ENCODE data around the gene EFNB2.

The EFNB2 gene

DNA sequence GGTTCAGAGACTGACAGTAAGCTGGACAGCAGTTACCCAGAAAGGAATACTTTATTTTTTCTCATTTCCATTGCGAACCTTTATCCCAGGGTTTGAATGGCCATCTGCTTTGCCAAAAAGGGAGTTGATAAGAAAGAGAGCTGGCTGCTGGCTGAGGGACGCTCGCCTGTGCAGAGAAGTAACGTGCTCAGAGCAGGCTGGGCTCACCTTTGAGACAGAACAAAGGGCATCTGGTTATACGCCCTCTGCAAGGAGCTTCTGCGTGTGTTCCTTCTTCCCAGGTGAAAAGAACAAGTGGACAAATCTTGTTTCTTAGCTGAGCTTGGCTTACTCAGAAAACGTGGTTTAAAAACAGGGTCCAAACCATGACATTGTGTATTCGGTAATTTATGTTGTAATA is 47.4 kb downstream of the EFNB2 start:
- no peak for DNase-seq (ENCODE audit: insufficient read length, low spot score)
- no peak for FAIRE-seq

DNA sequence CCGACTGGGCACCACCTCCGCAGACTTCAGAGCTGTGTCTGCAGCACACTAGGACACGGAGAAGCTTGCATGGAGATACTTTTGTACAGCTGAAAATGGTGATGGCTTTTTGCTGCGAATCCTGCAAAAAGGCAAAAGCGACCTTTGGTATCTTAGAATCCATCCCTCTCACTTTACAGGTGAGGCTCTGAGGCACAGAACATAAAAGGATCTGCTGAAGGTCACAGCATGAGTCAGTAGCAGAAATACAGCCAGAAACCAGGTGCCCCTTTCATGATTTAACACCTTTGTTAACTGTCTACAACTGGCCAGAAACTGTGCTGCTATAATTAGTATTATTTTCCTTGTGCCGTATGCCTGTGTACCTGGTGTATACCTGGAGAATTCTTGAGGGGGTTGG is 48.3 kb downstream of the EFNB2 start:
- no peak for DNase-seq (ENCODE audit: insufficient read length, low spot score)
- FAIRE-seq: no peak

DNA sequence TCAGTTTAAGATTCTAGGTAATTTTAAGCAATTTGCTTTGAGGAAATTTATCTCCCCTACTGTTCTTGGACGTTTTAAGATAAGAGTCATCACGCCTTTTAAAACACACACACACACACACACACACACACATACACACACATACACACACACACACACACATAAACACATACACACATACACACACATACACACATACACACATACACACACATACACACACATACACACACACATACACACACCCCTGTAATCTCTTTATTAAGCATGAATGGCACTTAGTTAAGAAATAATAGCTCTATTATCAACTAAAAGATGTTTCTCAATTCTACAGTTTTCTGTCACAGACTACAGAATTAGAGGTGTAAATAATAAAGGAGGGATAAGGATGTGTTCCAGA is 49.2 kb downstream of the EFNB2 start:
- DNase-seq (ENCODE audit: insufficient read length, low spot score): no peak
- no peak for FAIRE-seq

DNA sequence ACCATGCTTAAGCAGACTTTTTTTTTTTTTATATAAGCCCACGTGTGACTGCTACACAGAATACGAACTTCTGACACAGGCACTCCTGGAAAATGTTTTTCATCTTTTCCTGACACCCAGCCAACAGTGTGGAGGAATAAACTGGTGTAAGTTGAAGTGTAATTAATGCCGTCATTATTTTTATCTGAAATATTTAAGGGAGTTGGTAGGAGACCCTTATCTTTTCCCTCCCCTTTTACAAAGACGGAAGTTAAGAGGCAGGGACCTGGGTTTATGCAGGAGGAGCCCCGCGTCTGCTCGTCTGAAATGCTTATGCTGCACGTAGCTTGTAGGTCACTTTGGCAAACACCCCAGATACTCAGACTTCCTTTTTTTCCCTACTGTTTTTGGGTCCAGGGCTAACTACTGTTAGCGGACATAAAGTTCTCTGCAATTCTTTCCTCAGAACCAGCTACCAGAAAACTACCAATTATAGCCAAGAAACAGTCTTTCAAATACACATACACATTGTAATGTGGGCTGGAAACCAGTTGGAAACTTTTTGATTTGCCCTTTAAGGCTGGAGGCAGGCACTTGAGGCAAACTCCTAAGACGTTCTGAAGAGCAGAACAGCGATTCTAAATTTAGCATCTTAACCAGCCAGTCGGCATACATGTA is 50.8 kb downstream of the EFNB2 start:
- no peak for DNase-seq (ENCODE audit: insufficient read length, low spot score)
- FAIRE-seq: no peak

DNA sequence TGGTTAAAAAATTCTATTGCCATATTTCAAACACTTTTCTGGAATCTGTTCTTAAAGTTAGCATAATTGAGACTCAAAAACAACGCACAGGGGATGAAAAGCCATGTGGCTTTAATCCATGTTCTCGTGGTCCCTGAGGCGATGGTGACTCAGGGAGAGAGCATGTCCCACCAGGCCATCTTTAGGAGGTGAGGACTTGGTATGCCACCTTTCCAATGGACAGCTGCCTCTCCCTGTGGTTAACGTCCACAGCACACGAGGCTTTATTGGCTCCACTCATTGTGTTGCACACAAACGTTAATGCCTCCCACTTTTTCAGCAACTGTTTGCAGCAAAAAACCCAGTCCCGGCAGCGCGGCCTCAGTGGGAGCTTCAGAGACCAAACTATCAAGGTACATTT is 51.4 kb downstream of the EFNB2 start:
- DNase-seq (ENCODE audit: insufficient read length, low spot score) (no peak), FAIRE-seq (no peak)

DNA sequence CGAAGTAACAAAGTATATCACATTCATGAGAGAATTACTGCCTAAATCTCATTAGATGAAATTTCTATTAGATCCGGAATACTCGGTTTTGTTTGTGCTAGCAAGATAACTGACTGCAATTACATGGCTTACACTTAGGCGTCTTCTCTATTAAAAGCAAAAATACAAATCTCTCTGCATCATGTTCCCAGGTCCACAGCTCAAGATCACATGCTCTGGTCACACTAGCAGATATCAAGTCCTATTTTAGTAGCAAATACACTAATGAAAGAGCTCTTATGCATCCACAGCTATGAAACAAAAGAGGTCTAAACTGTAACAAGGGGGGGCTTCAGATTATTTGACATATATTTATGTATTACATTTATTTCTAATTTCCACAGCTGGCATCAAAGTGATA is 53.5 kb downstream of the EFNB2 start:
- FAIRE-seq (no peak), DNase-seq (ENCODE audit: insufficient read length, low spot score) (no peak)

DNA sequence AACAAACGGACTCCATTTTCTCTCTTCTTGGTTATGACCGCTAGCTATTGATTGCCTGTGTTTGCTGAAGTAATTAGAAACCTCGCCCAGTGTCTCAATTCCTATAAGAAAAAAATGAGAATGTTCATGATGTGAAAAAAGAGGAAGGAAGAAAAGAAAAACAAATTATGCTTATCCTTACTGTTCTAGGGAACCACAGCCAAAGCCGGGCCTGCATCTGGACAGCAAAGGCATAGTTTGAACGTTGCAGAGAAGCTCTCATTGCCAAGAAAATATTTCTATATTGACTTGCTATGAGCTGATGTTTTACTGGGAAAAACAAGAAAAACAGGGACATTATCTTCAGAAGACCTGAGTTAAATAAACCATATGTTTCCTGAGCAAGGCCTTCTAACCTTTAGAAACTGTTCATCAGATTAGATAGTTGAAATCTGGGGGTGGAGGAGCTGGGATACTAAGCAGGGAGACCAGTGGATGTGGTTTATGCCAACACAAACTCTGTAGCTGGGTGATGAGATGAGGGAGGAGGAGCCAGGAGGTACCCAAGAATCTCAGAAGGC is 55.0 kb downstream of the EFNB2 start:
- FAIRE-seq: no peak
- DNase-seq (ENCODE audit: insufficient read length, low spot score): no peak

DNA sequence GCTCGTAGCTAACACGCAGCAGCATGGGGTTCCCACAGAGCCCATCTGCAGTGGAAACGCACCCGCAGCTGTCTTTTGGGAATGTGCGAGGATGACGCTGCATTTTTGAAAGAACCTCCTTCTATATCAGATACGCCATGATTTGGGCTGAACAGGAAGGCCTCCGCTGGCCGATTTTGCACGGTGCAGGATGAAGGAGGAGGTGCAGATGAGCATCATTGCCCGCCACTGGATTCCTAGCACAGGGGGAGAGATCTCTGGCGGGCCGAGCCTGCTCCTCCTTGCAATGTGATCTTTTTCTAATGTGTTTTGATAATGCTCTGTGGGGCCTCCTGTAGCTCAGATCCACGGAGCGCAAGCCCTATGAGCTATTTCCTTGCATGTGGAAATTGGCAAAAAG is 55.5 kb downstream of the EFNB2 start:
- DNase-seq (ENCODE audit: insufficient read length, low spot score): no peak
- FAIRE-seq: no peak

DNA sequence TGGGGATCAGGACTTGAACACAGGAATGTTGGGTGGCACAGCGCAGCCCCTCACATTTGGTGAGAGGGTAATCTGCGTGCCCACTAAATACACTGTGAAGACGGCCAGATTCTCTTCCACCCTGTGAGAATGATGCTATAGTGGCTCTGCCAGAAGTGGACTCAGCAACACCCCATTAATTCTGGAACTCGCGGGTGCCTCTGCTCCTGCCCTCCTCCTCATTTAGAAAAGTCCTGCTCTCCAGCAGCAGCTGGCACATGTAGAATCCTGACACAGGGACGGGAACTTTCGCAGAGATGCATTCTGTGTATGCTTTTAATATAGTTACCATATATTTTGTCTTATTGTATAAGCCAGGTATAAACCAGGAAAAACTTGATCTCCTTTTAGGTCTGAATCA is 57.3 kb downstream of the EFNB2 start:
- FAIRE-seq: no peak

DNA sequence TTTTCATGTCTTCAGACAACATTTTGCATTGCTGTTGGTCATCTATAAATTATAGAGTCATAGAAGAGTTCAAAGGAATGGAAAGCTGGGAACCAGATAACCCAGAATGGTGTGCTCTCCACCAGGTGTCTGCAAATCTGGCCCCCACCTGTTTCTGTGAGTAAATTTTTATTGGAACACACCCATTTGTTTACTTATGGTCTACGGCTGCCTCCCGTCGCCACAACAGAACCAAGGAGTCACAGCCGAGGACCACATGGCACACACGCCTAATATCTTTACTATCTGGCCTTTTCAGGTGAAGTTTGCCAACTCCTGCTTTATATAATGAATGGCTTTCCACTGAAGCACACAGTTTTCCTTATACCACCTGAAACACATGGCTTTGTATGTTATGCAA is 58.2 kb downstream of the EFNB2 start:
- DNase-seq (ENCODE audit: insufficient read length, low spot score) (no peak), FAIRE-seq (no peak)

More for the DNA sequence above, 57.3 kb downstream of the EFNB2 start:
- no peak for DNase-seq (ENCODE audit: insufficient read length, low spot score)

DNA sequence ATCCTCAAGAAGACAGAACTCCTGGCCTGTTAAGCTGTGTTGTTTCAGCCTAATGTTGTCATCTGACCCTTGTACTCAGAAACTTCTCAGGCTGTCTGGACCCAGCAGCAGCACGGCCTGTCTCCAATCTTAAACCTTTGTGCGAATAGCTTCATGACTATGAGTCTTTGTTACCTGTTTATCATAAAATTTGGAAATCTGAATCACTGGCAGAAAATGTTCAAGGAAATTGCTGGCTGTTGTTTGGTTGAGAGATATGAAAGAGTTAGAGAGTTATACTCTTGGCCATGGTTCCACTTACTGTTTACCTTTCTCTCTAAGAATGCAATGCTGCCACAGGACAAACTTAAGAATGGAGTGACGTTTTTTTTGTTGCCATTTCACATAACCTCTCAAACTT is 59.6 kb downstream of the EFNB2 start:
- no peak for FAIRE-seq
- no peak for DNase-seq (ENCODE audit: insufficient read length, low spot score)

DNA sequence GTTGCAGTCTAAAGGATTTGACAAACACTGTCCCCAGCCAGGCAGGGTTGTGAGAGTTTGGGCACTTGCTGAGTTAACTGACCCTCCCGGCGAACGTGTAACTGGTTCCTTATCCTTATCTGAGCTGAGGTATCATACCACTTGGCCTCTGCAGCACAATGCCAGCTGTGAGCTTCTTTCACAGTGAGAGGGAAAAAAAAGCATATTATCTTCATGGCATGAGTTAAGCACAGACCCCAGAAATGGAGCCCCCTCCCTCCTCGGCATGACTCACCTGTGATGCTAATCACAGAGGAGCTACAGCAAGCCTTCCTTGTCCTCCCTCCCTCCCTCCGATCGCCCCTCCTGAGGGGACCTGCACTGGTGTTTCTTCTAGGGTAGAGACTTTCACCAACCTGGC is 60.5 kb downstream of the EFNB2 start:
- DNase-seq (ENCODE audit: insufficient read length, low spot score) (no peak), FAIRE-seq (no peak)

DNA sequence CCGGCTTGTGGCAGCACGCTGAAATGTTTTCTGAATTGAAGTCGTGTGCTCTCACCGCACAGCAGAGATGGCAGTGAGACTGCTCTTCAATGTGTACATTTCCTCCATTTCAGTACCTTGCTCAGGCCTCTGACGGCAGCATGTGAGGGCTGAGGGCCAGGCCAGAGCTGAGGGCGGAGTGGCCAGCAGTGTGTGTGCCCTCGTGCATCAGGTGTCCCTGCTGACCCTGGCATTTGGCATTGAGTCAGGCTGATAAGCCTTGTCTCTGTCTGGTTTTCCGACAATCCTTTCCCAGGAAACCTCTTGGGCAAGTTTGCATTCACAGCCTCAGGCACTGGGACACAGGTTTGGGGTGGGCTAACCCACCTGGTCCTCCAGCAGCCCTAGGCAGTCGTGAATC is 62.3 kb downstream of the EFNB2 start:
- DNase-seq (ENCODE audit: insufficient read length, low spot score) (no peak), FAIRE-seq (no peak)

DNA sequence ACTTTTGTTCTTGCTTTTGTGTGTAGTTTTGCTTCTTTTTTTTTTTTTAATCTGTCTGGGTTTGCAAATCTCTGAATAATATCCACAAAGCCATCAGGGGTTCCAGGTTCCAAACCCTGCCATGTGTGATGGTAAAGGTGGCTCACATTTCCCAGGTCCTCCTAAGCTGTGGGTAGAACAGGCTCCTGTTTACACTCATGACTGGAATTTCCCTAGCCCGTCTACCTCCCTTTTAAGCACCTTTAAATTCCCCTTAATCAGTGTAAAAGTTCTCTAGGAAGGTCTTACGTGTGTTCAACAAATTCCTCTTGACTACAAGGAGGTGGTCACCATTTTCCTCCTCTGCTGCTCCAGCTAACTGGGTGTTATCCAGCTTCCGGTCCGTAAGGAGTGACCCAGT is 62.8 kb downstream of the EFNB2 start:
- DNase-seq (ENCODE audit: insufficient read length, low spot score): no peak
- no peak for FAIRE-seq

DNA sequence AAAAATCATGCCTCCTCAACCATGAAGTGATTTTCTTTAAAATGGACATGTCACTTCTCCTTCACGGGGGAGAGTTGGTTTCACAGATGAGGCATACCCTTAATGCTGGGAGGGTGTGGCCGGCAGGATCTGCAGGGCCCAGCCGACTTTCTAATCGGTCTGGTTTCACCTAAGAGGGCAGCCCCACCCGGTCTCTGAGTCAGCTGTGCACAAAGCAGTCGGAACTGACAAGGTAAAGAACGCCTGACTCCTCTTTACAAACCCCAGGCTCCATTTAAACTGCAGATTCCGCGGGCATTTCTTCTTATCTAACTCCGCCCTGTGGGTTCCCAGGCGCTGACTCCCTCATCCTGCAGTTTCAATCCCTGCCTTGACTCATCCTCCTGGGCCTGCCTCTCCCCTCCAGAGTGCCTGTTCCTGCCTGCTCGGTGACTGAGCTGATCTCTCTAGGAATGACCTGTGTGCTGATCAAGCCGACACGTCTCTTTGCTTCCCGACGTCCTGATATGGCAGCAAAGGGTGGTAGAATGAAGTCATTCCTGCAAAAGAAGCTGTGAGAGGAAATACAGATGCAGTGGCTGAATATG is 63.4 kb downstream of the EFNB2 start:
- FAIRE-seq: no peak
- no peak for DNase-seq (ENCODE audit: insufficient read length, low spot score)

DNA sequence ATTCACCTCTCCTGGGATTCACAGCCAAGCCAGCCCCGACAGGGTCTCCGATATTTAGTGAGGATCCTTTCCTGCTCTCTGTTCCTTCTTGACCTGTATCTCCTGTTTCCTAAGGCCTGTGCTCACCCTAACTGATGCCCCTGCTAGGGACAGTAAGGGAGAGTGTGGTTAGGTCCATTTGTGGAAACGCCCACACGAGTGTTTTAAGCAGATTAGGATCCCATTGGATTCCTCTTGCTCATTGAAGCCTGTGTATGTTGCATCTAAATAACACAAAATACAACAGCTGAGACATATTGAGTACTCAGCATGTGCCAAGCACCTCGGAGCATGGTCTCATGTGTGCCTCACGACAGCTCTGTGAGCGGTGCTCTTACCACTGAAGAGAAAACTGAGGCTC is 64.9 kb downstream of the EFNB2 start:
- DNase-seq (ENCODE audit: insufficient read length, low spot score) (no peak), FAIRE-seq (no peak)

DNA sequence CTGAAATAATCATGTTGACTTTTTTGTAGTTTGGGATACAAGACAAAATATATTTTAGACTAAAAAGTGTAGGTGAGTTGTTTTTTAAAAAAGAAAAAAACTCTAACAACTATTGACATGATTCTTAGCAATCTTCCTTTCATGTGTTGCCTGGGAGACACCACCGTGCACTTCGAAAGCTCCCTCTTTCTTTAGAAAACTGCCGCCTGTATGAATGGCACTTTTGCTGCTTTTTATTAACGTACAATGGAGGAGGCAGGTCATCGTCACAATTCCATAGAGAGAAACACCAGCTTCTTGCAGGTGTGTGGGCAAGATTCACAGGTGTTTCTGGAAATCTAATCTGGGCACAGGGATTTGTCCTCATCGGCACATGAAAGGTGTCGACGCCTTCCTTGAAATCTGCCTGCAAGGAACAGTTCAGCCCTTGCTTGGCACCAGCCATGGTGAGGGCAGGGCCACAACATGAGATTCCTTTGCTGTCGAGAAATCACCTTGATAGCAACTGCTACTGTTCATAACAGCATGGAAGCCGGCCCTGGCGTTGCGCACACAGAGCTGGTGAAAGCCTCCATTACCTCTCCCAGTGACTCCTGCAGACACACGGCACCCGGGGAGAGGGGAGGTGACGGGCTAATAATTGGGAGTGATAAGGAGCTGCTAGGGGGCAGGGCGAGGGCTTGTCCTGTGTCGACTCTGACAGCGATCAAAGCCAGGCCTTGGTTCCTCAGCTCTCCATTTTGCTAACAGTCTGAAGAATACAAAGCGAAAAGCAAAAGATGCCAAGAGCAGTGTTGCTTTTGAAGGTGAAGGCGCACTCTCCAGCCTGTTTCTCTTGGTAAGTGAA is 66.5 kb downstream of the EFNB2 start:
- FAIRE-seq (no peak), DNase-seq (ENCODE audit: insufficient read length, low spot score) (no peak)

DNA sequence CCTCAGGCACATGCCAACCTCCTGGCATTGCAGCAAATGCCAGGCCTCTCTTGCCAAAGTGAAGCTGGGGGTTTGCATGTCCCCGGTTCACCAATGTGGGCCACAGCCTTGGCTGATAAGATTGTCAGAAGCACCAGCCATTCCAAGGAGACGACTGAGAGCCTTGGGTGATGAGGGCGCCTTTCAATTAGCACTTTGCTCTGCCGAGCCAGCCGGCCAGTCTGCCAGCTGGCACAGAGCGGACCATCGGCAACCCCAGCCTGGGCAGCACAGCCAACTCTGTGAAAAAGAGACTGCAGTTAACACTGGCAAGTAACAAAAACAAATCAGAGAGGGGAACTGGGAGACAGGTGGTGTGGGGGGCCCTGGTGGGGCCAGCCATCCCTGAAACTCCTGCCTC is 67.3 kb downstream of the EFNB2 start:
- DNase-seq (ENCODE audit: insufficient read length, low spot score) (no peak), FAIRE-seq (no peak)

DNA sequence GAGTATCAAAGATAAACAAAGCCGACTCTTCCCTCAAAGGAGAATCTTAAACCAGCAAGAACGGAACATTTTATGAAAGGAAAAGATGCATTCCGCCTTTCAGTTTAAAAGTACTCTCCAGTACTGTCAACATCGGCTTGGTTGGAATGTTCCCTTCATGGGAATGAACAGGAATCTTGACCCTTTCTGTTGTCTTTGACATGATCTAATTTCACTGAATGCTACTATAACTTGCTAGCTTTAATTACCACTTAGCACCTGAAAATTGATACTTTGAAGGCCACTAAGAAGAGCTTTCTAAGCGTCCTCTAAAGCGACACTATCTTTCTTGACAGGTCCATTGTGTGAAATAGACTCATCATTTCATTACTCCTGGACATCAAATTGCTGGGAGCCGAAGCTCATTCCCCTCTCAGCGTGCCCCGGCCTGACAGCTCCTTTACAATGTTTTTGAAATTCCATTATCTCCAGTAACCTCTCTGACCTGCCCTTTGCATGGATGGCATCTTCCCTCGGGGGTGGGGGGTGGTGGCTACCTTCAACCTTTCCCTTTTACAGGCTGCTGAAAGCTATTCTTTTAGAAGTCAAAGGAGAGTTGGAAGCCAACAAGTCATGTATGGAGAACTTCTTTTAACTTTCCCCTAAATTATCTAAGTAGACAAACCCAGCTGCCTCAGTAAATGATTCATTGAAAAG is 67.9 kb downstream of the EFNB2 start:
- DNase-seq (ENCODE audit: insufficient read length, low spot score) (no peak), FAIRE-seq (no peak)

DNA sequence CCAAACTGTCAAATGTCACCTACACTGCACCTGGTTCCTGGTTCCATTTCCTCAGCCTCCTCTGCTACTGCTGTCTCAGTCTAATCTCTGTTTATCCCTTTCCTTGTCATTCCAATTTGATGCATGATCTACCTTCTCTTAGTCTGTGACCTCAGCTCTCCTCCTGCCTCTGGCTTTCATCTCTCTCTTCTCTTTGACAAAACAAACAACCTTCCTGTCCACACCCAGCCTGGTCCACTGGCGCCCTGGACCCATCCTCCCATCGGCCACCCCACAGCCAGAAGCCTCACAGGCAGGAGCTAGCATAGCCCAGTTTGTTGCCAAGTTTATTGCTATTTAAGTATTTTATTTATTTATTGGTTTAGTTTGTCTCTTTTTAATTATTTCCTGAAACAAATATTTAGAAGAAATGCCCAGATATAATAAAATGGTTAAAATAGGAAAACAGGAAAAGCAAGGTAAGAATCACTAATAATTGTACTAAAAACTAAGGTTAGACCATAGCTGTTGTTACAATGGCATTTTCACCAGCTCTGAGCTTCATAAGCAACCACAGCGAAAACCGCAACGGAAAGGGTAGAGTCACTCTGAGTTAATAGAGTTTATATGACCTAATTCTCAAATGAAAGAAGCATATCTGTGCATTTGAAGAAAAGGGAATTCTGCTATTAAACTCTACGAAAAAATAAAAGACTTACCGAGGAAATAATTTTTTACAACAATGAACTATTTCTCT is 68.6 kb downstream of the EFNB2 start:
- FAIRE-seq (no peak), DNase-seq (ENCODE audit: insufficient read length, low spot score) (no peak)

DNA sequence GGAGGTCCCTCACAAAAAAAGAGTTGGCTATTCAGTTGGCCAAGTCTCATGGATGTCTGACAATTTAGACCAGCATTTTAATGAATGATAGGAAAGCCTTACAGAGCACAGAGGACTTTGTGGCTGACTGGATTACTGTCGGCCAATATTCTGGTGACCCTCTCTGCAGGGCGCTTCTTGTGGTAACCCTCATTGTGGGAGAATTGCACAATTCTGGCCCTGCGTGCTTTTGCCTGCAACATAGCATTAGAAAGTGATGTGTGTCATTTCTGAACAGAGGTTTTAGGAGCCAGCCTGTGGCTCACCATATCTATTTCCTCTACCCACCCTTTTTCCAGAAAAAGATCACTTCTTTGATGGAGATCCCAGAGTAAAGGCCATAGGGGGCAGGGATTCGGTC is 71.4 kb downstream of the EFNB2 start:
- no peak for FAIRE-seq
- no peak for DNase-seq (ENCODE audit: insufficient read length, low spot score)

All from GM19239 (cell line).